Astrocyte (in vitro differentiated cells and primary cell): ENCODE results near the gene ZNF407.

ENCODE experiments used
- EZH2 ChIP-seq: IDR thresholded peaks from 2 replicates; pipeline ENCODE4 v1.6.1; 2012; ENCODE audit warnings: mild to moderate bottlenecking, low read length, inconsistent platforms; ENCODE audit not compliant: insufficient read depth
- TF ChIP-seq, protein P1 (sequence below): IDR thresholded peaks from 2 replicates; pipeline ENCODE4 v1.5.1; 2011; ENCODE audit warnings: low read depth, mild to moderate bottlenecking, inconsistent platforms, low read length, moderate library complexity; ENCODE audit not compliant: insufficient read depth

DNA sequence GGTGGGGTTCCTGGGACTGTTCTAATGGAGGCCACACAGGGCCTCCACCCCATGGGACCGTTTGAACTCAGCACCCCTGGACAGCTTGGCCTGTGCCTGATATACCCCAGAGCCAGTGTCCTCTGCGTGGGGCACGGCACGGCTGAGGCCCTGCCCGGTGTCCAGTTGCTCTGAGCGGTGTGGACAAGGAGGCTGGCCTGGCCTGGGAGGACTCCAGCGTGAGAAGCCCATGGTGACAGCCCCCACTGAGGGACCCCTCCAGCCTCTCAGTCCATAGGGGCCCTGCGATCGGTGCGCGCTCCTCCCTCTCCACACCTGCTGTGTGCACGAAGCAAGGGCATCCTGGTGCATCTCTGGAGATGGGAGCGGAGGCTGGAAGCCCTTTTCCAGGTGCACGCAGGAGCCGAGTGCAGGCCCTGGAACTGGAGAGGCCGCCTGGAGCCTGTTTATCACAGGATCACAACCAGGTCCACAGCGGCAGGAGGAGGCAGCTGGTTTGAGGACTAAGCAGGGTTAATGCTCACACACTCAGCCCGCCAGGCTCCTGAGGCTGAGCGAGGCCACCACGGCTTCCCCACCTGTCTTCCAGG lies 491.0 kb downstream of the ZNF407 start:
- TF ChIP-seq, protein P1, sequence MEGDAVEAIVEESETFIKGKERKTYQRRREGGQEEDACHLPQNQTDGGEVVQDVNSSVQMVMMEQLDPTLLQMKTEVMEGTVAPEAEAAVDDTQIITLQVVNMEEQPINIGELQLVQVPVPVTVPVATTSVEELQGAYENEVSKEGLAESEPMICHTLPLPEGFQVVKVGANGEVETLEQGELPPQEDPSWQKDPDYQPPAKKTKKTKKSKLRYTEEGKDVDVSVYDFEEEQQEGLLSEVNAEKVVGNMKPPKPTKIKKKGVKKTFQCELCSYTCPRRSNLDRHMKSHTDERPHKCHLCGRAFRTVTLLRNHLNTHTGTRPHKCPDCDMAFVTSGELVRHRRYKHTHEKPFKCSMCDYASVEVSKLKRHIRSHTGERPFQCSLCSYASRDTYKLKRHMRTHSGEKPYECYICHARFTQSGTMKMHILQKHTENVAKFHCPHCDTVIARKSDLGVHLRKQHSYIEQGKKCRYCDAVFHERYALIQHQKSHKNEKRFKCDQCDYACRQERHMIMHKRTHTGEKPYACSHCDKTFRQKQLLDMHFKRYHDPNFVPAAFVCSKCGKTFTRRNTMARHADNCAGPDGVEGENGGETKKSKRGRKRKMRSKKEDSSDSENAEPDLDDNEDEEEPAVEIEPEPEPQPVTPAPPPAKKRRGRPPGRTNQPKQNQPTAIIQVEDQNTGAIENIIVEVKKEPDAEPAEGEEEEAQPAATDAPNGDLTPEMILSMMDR: no peak
- TF ChIP-seq EZH2: no peak
